HG03520 (cell line): ENCODE data around the gene KMT2E.
A peak's percentile ranks its signal among the peaks of the same experiment; 100 is the strongest.
"Not testable (repeated sequence)": the region's sequence is repeated elsewhere in the genome, so short reads cannot be mapped to it uniquely, and the experiment has no call there.

Experiments used
- ATAC-seq: cut with Tn5 transposase; IDR thresholded peaks from one replicate; pipeline ENCODE4 v1.9.1; 2021; ENCODE audit warnings: mild to moderate bottlenecking, moderate library complexity; ENCODE audit not compliant: unreplicated experiment

KMT2E gene, protein sequence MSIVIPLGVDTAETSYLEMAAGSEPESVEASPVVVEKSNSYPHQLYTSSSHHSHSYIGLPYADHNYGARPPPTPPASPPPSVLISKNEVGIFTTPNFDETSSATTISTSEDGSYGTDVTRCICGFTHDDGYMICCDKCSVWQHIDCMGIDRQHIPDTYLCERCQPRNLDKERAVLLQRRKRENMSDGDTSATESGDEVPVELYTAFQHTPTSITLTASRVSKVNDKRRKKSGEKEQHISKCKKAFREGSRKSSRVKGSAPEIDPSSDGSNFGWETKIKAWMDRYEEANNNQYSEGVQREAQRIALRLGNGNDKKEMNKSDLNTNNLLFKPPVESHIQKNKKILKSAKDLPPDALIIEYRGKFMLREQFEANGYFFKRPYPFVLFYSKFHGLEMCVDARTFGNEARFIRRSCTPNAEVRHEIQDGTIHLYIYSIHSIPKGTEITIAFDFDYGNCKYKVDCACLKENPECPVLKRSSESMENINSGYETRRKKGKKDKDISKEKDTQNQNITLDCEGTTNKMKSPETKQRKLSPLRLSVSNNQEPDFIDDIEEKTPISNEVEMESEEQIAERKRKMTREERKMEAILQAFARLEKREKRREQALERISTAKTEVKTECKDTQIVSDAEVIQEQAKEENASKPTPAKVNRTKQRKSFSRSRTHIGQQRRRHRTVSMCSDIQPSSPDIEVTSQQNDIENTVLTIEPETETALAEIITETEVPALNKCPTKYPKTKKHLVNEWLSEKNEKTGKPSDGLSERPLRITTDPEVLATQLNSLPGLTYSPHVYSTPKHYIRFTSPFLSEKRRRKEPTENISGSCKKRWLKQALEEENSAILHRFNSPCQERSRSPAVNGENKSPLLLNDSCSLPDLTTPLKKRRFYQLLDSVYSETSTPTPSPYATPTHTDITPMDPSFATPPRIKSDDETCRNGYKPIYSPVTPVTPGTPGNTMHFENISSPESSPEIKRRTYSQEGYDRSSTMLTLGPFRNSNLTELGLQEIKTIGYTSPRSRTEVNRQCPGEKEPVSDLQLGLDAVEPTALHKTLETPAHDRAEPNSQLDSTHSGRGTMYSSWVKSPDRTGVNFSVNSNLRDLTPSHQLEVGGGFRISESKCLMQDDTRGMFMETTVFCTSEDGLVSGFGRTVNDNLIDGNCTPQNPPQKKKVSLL (N-terminal part only)

DNA sequence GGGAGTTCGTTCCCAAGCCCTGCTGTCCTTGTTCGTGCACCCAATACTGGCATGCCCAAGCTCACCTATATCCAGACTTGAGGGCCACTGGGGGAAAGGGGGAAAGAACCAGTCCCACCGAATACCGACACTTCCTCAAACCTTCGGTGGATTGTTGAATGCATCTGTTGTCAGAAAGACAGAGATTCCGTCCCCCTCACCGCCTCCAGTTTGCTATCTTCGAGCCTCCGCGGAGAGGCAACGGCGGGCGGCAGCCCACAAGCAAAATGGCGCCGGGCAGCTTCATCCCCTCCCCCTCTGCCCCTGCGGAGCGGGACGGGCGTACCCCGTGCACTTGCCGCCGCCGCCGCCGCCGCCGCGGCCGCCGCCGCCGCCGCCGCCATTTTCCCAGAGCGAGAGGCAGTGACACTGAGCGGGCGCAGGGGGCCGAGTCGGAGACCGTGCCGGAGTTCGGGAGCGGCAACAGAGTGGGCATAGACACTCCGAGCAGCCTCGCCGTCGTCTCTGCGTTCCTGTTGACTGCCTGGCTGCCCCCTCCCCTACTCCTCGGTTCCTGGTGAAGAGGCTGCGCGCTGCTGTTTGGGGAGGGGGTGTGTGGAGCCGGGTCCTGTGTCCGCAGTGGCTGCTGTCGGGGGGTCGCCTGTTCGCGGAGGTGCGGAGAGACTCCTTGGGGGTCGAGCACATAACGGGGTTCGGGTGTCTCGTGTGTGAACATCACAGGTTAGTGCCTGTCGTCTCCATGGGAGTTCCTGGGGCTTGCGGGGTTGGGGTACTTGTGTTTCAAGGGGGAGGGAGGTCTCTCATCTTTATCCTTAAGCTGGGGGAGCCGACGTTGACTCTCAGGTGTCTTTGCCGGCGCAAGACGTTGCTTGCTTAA lies at the start of gene KMT2E:
KMT2E (plus strand) TSS at position 390 of the 877 bp plus-strand sequence. CDS start 26,748 bp downstream, outside the sequence.
- peak; percentile 29 for ATAC-seq

DNA sequence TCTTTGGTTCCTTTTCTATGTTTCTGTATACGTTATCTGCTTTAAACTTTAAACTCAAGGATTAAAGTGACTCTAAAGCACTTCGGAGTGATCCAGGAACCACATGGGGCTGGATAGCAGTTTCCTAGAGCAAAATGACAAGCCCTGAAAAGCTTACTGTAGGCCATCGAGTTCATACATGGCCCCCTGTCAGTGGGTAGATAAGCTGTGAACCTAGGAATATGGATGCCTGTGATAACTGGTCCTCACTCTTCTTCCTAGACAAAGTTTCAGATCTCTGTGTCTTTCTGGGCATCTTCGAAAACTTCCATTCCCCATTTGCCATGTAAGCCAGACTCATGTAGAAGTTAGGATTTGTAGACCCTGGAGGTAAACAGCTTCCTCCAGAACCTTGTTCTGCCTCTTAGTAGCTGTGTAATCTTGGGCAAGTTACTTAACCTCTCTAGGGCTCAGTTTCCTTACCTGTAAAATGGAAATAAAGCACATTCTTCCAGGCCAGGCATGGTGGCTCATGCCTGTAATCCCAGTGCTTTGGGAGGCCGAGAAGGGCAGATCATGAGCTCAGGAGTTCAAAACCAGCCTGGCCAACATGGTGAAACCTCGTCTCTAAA lies 49.3 kb upstream of the KMT2E start:
- ATAC-seq = no peak

DNA sequence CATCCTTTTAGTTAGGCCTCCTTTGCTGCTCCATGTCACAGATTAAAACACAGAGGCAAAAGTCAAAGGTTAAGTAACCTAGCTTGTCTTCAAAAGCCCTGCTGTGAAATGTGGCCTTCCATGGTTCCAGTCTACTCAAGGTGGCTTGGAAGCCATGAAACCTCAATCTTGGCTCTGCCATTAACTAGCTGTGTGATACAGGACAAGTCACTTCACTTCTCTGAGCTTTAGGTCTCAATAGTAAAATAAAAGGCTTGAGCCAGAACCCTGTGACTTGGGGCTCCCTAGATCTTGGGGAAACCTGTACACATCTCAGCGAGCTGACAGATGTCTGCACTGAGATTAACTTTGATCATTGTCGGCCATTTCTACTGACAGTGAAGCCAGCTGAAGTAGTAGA lies 48.0 kb upstream of the KMT2E start:
- ATAC-seq = no peak

DNA sequence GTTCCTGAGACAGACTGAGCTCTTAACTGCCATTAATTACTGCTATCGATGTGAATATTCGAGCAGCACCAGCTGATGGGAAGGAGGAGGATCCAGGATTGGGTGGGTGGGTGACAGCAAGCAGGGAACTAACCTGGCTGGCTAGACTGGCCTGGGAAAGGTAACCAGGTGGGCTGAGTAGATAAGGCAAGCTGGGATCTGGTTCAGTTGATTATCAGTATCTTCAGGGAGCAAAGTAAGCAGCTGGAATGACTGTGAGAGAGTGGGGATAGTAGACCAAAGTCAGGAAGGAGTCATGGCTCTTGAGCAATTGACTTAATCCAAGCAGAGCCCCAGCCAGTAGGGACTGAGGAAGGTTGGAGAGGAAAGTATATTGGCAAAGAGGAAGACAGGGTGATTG lies 46.9 kb upstream of the KMT2E start:
- ATAC-seq = no peak

DNA sequence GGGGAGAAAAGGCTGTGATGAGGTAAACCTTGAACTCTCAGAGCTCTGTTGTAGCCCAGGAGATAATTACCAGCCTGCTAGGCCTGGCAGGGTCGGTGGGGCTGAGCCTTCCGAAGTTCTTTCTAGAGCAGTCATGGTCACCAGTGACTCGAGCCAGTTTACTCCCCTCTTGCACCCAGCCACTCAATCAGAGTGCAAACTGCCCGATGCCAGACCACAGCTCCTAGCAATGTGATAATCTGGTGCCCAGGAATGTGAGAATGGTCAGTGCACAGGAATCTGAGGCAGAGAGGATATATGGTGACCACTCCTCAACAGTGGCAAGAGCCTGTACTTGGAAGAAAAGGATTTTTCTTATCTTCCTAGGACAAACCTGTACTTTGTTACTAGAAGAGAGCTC lies 46.4 kb upstream of the KMT2E start:
- no peak for ATAC-seq

DNA sequence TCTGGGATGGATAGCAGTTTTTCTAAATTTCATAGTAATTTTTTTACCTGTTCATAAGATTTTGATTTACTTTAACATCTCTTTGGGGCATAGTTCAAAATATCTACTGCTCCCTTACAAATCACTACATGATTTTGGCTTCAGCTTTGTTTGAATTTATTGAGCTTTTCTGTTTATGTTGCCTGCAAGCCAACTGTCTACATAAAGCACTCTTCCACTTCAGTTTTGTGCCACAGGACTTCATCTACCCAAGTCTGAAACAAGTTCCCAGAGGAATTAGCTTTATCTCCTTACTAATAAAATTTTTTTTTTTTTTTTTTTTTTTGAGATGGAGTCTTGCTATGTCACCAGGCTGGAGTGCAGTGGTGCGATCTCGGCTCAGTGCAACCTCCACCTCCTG lies 45.4 kb upstream of the KMT2E start:
- no peak for ATAC-seq

DNA sequence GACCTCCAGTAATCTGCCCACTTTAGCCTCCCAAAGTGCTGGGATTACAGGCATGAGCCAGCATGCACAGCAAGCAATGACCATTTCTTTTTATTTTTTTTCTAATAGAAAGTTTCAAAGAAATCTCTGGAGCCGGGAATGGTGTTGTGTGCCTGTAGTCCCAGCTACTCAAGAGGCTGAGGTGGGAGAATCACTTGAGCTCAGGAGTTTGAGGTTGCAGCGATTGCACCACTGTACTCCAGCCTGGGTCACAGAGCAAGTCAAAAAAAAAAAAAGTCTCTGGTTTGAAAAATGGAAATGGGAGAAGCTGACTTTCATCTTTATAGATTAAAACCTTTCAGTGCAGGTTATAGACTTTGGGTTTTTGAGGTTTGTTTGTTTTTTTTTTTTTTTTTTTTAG lies 44.8 kb upstream of the KMT2E start:
- ATAC-seq = no peak

DNA sequence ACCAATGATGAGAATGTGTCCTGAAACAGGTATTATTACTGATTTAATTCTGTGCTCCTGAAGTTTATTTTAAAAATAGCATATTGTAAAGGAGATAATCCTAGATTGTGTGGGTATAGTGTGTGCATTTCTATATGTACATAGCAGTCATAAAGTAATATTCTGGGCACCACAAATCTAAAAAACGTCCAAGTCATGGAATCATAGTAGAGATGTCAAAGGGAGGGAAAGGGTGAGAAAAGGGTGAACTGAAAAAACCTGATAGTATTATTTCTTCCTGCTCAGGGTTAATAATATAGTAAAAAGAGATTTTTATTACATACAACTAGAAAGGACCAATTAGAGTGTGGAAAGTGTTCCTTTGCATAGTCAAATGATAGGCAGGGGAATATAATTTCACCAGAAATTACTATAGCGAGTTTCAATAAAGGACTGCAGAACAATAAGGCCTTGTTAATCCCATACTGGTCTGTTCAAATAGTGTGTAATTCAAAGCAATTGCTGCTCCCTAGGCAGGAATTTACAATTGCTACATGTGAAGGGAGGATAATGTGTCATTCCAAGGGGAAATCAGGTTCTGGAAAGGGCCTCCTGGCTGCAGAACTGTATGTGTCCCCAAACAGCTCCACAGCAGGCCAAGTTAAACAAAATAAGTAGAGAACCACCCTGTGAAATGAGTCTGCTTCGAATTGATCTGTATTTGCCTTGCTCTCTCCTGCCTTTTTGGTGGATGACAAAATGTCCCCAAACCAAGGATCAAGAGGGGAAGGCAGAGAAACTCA lies 42.5 kb upstream of the KMT2E start:
- no peak for ATAC-seq

DNA sequence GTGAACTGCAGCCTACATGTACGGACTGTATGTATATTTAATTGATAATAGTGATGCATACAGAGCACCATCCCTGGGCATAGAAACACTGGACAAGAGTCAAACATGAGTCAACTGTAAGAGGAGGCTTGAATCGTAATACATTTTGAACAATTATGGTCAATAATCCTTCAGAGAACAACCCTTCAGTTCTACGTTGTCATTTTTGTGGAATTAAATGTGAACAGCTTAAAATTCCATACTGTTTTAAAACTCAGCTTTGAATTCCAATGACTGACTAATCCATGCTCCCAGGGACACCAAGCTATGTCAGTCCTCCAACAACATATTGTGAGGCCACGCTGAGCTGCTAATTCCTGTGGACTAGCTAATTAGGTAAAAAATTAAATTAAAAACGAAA lies 41.5 kb upstream of the KMT2E start:
- ATAC-seq = no peak

DNA sequence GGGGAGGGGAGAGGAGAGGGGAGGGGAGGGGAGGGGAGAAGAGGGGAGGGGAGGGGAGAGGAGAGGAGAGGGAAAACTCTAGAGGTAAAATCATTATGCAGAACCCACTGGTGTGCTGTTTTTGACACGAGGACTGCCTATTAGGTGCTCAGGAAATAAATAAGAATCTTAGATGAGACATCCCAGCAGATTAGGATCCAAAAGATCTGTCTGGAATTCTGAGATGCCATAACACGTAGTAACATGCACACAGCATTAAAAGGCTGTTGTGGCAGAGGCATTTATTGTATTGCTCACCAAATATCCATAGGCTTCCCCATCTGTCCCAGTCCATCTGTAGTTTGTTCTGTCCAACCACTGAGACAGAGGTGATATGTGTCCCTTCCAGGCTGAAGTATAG lies 40.8 kb upstream of the KMT2E start:
- ATAC-seq = no peak

DNA sequence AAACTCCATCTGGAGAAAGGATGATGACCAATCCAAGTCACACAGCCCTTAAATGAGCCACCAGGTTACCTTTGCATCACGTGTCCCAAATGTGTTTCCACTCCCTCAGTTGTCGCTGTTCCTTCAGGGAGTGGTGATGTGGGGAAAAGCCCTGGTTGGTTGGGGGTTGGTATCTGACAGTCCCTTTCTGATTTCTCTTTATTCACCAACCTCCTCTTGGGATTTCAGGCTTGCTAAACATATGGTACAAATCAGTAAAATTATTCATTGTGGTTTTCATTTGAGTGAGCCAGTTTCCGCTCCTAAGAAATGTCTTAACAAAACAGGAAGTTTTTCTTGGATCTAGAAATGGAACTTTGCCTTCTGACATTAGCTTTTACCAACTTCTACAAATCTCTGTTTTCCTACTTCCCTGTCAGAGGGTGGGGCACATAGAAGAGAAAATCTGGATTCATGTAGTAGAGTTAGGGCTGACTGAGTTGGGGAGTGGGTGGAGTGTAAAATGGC lies 40.0 kb upstream of the KMT2E start:
- no peak for ATAC-seq

DNA sequence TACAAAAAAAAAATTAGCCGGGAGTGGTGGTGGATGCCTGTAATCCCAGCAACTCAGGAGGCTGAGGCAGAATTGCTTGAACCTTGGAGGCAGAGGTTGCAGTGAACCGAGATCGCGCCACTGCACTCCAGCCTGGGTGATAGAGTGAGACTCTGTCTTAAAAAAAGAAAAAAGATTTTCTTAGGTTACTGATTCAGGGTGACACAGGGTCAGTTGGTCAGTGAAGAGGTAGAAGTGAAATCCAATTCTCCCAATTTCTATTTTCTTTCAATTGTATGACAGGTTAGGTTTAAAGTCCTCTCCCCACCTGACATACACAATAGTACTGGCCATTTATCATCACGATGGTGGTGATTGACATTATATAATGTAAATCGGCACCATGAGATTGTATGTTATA lies 38.5 kb upstream of the KMT2E start:
- not testable (repeated sequence) for ATAC-seq

DNA sequence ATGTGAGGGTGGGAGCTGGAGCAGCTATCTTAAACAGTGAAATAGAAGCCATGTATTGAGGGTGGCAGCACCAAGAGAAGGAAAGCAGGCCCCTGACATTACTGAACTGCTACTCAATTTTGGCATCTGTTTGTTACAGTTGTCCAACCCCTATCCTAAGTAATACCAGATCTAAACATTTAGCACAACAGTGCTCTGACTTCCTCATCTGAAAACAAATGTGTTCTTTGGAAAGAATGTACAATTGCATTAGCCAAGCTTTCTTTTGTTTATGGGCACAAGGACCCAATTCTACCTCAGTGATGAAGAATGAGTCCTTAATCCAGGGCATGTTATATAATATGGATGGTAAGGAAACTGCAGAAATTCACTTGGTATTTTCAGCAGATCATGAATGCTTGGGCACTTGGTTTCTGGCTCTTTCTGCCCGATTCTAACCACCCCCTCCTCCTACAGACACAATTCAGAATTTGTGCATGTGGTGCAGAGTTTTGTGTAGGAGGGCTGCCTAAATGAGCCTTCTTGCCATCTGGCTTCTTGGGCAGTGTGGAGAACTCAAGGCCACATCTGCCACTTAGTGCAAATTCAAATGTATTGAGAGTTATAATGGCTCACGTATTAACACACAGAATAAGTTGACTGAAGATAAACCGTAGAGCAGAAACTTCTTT lies 36.9 kb upstream of the KMT2E start:
- ATAC-seq = no peak

DNA sequence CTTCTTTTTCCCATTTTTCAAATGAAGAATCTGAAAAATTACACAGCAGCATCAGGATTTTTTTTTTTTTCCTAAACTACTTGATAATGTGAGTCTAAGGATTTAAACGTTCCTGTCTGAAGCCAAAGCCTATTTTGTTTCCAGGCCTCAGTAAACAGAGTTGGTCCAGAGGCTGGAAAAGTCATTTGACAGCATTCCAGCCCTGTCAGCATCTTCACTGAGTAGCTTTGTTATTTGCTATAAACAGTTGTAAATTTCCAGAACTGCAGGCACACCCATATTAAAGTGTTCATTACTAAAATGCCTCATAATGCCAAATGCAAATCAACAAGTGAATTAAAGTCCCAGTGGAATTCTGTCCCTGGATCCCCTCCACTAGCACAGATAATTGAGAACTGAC lies 35.5 kb upstream of the KMT2E start:
- no peak for ATAC-seq

DNA sequence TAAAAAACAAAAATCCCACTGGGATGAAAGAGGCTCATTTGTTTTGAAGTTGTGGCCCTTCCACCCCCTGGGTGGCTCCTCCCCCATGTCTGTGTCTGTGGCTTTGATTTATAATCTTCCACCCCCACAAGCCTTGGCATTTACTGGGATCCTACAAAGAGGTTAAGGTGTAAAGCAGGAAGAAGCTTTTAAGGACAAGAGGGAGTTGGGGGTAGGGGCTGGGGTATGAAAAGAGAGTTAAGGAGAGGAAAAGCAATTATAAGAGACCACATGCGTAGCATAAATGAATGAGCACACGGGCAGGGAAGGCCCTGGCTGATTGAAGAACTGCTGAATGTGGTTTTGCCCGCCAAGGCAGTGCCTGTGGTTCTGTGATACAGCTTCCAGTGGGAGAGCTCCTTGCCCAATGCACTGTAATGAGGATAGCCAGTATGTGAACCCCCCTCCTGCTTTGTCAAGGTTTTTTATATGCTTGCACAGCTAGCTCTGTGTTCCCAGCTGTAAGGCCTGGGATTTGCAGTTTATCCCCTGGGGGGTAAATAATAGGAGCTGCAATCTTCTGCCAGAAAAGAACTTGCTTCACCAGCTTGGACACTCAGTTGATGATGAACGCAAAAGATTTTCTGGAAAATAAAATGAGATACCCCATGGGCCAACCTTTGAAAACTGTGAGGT lies 34.7 kb upstream of the KMT2E start:
- ATAC-seq = no peak

DNA sequence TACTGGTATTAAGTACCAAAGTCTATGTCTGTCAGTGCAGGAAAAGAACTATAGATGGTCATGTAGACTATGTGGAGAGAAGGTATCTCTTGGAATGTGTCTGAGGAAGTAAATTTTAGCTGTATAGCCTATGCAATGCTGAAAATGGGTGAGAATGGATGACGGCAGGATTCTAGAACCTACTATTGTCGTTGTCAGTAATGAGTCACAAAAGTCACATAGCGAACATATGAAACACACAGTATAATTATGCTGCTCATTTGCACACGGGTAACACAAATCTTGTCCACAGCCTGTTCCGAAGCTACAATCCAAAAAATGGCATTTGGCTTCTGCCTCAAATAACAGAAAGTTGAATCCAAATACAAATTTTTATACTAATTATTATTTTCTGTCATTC lies 33.6 kb upstream of the KMT2E start:
- no peak for ATAC-seq

DNA sequence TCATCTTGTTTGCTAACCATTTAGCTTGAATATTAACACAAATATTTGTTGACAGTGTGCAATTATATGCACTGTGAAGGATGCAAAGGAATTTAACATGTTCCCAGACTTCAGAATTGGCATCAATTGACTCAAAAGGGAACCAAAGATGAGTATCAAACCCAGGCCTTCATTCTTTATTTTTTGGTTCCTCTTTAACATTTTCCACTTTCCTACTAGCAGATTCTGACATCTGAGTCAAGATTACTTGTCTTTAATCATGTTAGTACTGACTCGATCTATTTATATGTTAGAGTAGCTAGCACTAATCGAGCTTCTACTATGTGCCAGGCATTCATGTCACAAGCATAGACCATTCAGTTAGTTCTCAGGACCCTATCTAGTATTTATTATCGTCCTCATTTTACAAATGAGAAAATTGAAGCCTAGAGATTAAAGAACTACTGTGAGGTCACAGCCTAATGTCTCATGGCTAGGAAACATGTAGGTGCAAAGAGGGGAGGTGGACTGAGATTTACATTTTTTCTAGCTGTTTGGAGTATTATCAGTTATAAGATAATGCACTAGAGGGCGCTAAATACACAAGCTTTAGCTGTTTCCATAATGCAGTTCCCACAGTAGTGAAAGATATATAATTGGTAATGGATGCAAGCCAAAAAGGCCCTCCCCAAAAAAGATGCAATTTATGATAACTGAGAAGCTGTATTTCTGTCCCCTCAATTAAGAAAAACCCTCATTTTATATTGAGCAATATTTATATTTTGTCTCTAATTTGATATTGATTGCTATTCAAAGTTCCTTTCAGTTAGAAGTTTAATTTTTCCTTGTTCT lies 32.9 kb upstream of the KMT2E start:
- no peak for ATAC-seq
